PC-9 (cell line): ENCODE measurements around the gene C13orf46.

ENCODE experiments used
- EZH2 ChIP-seq: fragments of 200-600 bp; sonication (generic); IDR thresholded peaks from 2 replicates; pipeline ENCODE4 v1.8.0; 2017; ENCODE audit warnings: antibody characterized with exemption, low read depth
- TF ChIP-seq, protein P1 (sequence below): fragments of 200-600 bp; sonication (generic); conservative IDR thresholded peaks from 2 replicates; pipeline ENCODE4 v1.6.1; 2017; ENCODE audit warnings: mixed run types, antibody characterized with exemption, mild to moderate bottlenecking, moderate library complexity

DNA sequence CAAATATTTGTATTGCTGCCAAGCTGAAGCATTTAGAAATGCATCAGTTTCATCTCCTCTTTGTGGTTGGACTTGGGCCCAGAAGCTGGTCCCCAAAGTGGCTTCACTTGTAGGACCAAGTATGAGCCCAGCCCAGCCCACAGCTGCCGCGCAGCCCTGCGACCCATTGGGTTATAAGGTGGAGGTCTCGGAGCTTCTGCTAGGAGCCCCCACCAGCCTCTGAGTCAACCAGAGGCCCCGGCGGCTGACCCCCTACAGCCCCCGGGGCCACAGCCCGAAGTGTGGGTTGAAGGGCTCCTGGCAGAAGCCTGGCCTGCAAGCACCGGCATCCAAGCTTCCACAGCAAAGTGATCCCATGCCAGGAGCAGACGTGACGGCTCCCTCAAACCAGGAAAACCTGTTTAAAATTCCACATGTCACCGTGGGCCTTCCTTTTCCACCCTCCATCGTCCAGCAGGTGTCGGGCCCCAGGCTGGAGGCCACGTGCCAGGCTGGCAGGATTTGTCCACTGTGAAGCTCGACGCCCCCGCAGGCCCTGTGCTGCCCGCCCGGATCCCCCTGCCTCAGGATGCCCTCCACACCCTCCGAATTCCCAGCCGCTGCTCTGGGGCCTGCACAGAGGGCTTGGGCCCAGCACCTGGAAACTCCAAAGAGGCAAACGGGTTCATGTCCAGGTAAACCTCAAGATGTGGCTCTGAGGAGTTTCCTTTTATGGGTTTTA lies 54.7 kb downstream of the C13orf46 start:
- TF ChIP-seq, protein P1, sequence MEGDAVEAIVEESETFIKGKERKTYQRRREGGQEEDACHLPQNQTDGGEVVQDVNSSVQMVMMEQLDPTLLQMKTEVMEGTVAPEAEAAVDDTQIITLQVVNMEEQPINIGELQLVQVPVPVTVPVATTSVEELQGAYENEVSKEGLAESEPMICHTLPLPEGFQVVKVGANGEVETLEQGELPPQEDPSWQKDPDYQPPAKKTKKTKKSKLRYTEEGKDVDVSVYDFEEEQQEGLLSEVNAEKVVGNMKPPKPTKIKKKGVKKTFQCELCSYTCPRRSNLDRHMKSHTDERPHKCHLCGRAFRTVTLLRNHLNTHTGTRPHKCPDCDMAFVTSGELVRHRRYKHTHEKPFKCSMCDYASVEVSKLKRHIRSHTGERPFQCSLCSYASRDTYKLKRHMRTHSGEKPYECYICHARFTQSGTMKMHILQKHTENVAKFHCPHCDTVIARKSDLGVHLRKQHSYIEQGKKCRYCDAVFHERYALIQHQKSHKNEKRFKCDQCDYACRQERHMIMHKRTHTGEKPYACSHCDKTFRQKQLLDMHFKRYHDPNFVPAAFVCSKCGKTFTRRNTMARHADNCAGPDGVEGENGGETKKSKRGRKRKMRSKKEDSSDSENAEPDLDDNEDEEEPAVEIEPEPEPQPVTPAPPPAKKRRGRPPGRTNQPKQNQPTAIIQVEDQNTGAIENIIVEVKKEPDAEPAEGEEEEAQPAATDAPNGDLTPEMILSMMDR = no peak
- no peak for TF ChIP-seq EZH2
